Endothelial cell of umbilical vein (primary cell): ENCODE data around the gene PRKAR1A. TPM values are rescaled to one million over a fixed set of nuclear protein-coding genes. Genes with fewer than 3 reads are reported as not detected.
A peak's percentile ranks its signal among the peaks of the same experiment; 100 is the strongest.

Source experiments
- BruUV-seq: library from RNA; stranded (reverse); fragments of 400-500 nt; replicated peaks from 2 replicates; lab custom pipeline; 2021; lab: Mats Ljungman, UMichigan
- CTCF ChIA-PET: fragments of 300-600, 350-600 bp; sonication (Branson Sonifier 250); formaldehyde crosslinking; loops from one replicate; lab custom pipeline; 2021; ENCODE audit warnings: antibody characterized with exemption, inconsistent platforms; lab: Charles Lee
- POLR2A ChIA-PET: fragments of 300-600, 350-600 bp; sonication (Branson Sonifier 250); formaldehyde crosslinking; loops from one replicate; lab custom pipeline; 2021; ENCODE audit warnings: antibody characterized with exemption, inconsistent platforms; lab: Charles Lee
- DNase-seq: peaks from one replicate; pipeline ENCODE4 v3.0.0-alpha.2; 2011; ENCODE audit warnings: low read depth, low spot score
- FAIRE-seq: peaks from 2 replicates; lab custom pipeline; 2011; peaks lifted over from hg19 to GRCh38; lab: Jason Lieb, UNC
- H2AFZ ChIP-seq: 2 replicates; pipeline ENCODE4 v1.6.0; 2012; ENCODE audit warnings: low read depth, low read length, control low read depth, inconsistent platforms
- H3K27ac ChIP-seq: 2 replicates; pipeline ENCODE4 v1.5.1; 2011; ENCODE audit warnings: low read depth, mild to moderate bottlenecking, control low read depth, low read length, moderate library complexity; ENCODE audit not compliant: insufficient read depth
- H3K27me3 ChIP-seq, 2 experiments: 2 replicates each; pipeline versions ENCODE4 v1.6.0 to v1.6.1; 2011; ENCODE audit warnings: low read length in 2 of 2, mixed read lengths in 1 of 2; ENCODE audit not compliant: control insufficient read depth in 2 of 2, insufficient read depth in 2 of 2
- H3K36me3 ChIP-seq, 2 experiments: 2 replicates in 1 of 2; 3 replicates in 1 of 2; pipeline ENCODE4 v1.5.1; 2011; ENCODE audit warnings: low read length in 2 of 2, mild to moderate bottlenecking in 1 of 2, moderate library complexity in 1 of 2; ENCODE audit not compliant: control insufficient read depth in 2 of 2, insufficient read depth in 2 of 2; ENCODE audit errors: extremely low read depth in 1 of 2
- H3K4me1 ChIP-seq: 3 replicates; pipeline ENCODE4 v1.5.1; 2011; ENCODE audit warnings: mild to moderate bottlenecking, low read length; ENCODE audit not compliant: control insufficient read depth, insufficient read depth; ENCODE audit errors: extremely low read depth
- H3K4me2 ChIP-seq: 2 replicates; pipeline ENCODE4 v1.6.1; 2011; ENCODE audit warnings: low read length, control low read depth, mixed read lengths; ENCODE audit not compliant: insufficient read depth
- H3K4me3 ChIP-seq, 3 experiments: fragments of 200-600 bp in 1 of 3; sonication (generic), shearing (Covaris generic) in 1 of 3; replicated peaks in 1 of 3; 2 replicates each; pipeline ENCODE4 v1.5.1; 2011 to 2016; ENCODE audit warnings: control low read depth in 3 of 3, low read length in 3 of 3, mild to moderate bottlenecking in 2 of 3, inconsistent platforms in 1 of 3, low read depth in 1 of 3, moderate library complexity in 1 of 3; ENCODE audit not compliant: insufficient read depth in 1 of 3
- H3K79me2 ChIP-seq: 2 replicates; pipeline ENCODE4 v1.6.0; 2012; ENCODE audit warnings: low read length, inconsistent platforms; ENCODE audit not compliant: control insufficient read depth, insufficient read depth
- H3K9ac ChIP-seq: replicated peaks from 2 replicates; pipeline ENCODE3; 2011; ENCODE audit warnings: low read length, control low read depth; ENCODE audit not compliant: insufficient read depth; ENCODE audit errors: extremely low read depth
- H3K9me1 ChIP-seq: replicated peaks from 3 replicates; pipeline ENCODE4 v1.6.0; 2011; ENCODE audit warnings: mild to moderate bottlenecking, low read length; ENCODE audit not compliant: control insufficient read depth, insufficient read depth; ENCODE audit errors: extremely low read depth
- H3K9me3 ChIP-seq: replicated peaks from 2 replicates; pipeline ENCODE4 v1.5.1; 2012; ENCODE audit warnings: low read length, inconsistent platforms; ENCODE audit not compliant: control insufficient read depth, insufficient read depth
- H4K20me1 ChIP-seq: replicated peaks from 2 replicates; pipeline ENCODE3; 2011; ENCODE audit warnings: mild to moderate bottlenecking, low read length; ENCODE audit not compliant: control insufficient read depth, insufficient read depth; ENCODE audit errors: extremely low read depth
- EZH2 ChIP-seq: IDR thresholded peaks from 2 replicates; pipeline ENCODE4 v1.6.1; 2012; ENCODE audit warnings: borderline replicate concordance, low read depth, mild to moderate bottlenecking, moderate library complexity, low read length, inconsistent platforms; ENCODE audit not compliant: severe bottlenecking
- FOS ChIP-seq: IDR thresholded peaks from 2 replicates; pipeline ENCODE4 v1.6.1; 2011; ENCODE audit warnings: mild to moderate bottlenecking, low read length, moderate library complexity, borderline replicate concordance; ENCODE audit not compliant: insufficient read depth
- GATA2 ChIP-seq: IDR thresholded peaks from 2 replicates; pipeline ENCODE4 v1.7.0; 2011; ENCODE audit warnings: low read depth, mild to moderate bottlenecking, moderate library complexity, mixed read lengths, low read length; ENCODE audit not compliant: insufficient read length, insufficient read depth
- JUN ChIP-seq: IDR thresholded peaks from 2 replicates; pipeline ENCODE4 v1.6.1; 2011; ENCODE audit warnings: borderline replicate concordance, low read depth; ENCODE audit not compliant: insufficient read length, insufficient read depth
- MYC ChIP-seq: IDR thresholded peaks from one replicate; pipeline ENCODE4 v1.6.1; 2011; ENCODE audit warnings: mild to moderate bottlenecking, low read depth, low read length
- POLR2A ChIP-seq: IDR thresholded peaks from 2 replicates; pipeline ENCODE4 v1.6.1; 2012; ENCODE audit warnings: low read depth, mild to moderate bottlenecking, control low read depth, low read length
- POLR2AphosphoS5 ChIP-seq: IDR thresholded peaks from 2 replicates; pipeline ENCODE4 v1.6.1; 2012; ENCODE audit warnings: low read depth, mild to moderate bottlenecking, control low read depth, low read length, moderate library complexity; ENCODE audit not compliant: insufficient read depth
- dilution Hi-C: fragments of 300-500 bp; cut with MboI; formaldehyde crosslinking; loops from one replicate; pipeline ENCODE4 v1.15.0; 2019; ENCODE audit warnings: low sequenced_read_pairs; ENCODE audit not compliant: extremely low pct_ligation_motif_present
- intact Hi-C: fragments of 100-400 bp; cut with micrococcal nuclease; formaldehyde crosslinking; loops from one replicate; pipeline ENCODE4 v1.10.0; 2022
- polyA plus RNA-seq, 4 experiments: library from polyadenylated mRNA; depleted of rRNA in 3 of 4; stranded (reverse) in 3 of 4; unstranded in 1 of 4; fragments of >200 nt; gene quantifications; 2 replicates each; pipeline versions ENCODE4 v1.2.1 to v1.2.3, GENCODE V29; 2011 to 2012; ENCODE audit warnings: missing spikeins in 1 of 4
- total RNA-seq: library from RNA; stranded (reverse); gene quantifications from 2 replicates; pipeline ENCODE4 v1.2.3, GENCODE V29; 2021
- TF ChIP-seq, protein P1 (sequence below): IDR thresholded peaks from 2 replicates; pipeline ENCODE4 v1.6.1; 2011; ENCODE audit not compliant: insufficient read depth, insufficient read length
- TF ChIP-seq, protein P2 (sequence below), 2 donors: IDR thresholded peaks; 1 replicate in 1 of 2; 2 replicates in 1 of 2; pipeline ENCODE4 v1.5.1; 2011; ENCODE audit warnings: low read length in 2 of 2, mild to moderate bottlenecking in 2 of 2, moderate library complexity in 2 of 2, control low read depth in 1 of 2, inconsistent platforms in 1 of 2, low read depth in 1 of 2; ENCODE audit not compliant: insufficient read depth in 1 of 2; ENCODE audit errors: extremely low read depth in 1 of 2

The PRKAR1A gene
- total and polyA plus RNA-seq, 2 donors (not counting 3 experiments of a cell fraction or from before 2014, with no cell fraction given): 92.0 to 257 TPM

DNA sequence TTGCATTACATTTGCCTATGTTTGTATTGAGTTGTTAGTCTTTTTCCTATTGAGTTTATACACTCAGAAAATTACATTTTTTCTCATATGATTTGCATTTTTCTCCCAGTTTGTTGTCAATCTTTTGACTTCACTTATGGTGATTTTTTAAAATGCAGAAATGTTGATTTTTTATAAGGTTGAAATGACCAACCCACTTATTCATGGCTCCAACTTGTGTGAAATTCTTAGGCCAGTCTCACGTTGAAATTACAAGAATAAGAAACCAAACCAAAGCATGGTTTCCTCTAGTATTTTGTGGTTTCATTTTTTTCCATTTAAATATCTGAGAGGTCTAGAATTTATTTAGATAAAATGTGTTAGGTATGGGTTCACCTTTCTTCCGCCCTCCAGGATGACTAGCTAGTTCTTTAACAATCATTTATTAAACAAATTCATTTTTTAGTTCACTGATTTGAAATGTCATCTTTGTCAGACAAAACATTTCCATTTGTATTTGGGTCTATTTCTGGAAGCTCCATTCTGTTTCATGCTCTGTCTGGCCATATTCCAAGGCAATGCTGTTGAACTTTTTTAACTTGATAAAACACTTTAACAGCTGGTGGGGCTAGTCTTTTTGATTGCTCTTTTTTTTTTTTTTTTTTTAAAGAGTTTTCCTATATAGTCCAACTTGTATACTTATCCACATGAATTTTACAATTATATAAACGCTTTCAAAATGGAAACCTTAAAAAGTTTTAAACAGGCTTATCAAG is 48.9 kb downstream of the PRKAR1A start:
- no peak for TF ChIP-seq POLR2AphosphoS5
- no TSS peak for BruUV-seq
- dilution Hi-C loops: no loop called here

DNA sequence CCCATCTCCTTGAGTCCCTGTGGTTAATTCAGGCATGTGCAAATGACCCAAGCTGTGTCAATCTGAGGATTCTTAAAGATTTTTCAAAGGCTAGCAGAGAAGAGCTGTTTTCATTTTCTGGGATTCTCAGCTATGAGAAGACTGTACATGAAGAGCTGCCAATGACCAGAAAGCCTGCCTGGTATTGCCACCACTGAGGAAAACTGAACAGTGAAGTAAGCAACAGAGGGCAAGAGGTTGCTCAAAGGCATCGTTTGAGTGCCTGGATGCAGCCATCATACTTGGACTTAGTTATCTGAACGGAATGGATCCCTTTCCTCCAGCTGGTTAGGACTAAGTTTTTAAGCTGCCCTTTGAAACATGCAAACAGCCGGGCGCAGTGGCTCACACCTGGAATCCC is 50.5 kb downstream of the PRKAR1A start:
- no peak overlapping the region for H3K4me3 ChIP-seq
- H3K79me2 ChIP-seq: no peaks in the 10 kb centered on the region
- TF ChIP-seq GATA2 (no peak), POLR2AphosphoS5 (no peak), FOS (no peak), POLR2A (no peak), JUN (no peak), MYC (no peak), EZH2 (no peak)
- TF ChIP-seq, protein P1, sequence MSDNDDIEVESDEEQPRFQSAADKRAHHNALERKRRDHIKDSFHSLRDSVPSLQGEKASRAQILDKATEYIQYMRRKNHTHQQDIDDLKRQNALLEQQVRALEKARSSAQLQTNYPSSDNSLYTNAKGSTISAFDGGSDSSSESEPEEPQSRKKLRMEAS: no peak
- TF ChIP-seq, protein P2, sequence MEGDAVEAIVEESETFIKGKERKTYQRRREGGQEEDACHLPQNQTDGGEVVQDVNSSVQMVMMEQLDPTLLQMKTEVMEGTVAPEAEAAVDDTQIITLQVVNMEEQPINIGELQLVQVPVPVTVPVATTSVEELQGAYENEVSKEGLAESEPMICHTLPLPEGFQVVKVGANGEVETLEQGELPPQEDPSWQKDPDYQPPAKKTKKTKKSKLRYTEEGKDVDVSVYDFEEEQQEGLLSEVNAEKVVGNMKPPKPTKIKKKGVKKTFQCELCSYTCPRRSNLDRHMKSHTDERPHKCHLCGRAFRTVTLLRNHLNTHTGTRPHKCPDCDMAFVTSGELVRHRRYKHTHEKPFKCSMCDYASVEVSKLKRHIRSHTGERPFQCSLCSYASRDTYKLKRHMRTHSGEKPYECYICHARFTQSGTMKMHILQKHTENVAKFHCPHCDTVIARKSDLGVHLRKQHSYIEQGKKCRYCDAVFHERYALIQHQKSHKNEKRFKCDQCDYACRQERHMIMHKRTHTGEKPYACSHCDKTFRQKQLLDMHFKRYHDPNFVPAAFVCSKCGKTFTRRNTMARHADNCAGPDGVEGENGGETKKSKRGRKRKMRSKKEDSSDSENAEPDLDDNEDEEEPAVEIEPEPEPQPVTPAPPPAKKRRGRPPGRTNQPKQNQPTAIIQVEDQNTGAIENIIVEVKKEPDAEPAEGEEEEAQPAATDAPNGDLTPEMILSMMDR (IDR thresholded peaks at IDR 0.05; ENCODE audit: extremely low read depth in 1 of 2, insufficient read depth in 1 of 2, low read depth in 1 of 2, low read length in 2 of 2): no peak
- no peaks in the 10 kb centered on the region for H3K4me1 ChIP-seq
- no peak for FAIRE-seq
- no peak for DNase-seq
- dilution Hi-C loops (no loop called here), intact Hi-C loops (no loop called here)
- BruUV-seq: no TSS peak
- H3K36me3 ChIP-seq: no peaks in the 10 kb centered on the region
- H3K9me1 ChIP-seq: no peaks in the 10 kb centered on the region
- H3K9ac ChIP-seq: no peak overlapping the region
- no peak overlapping the region for H3K4me2 ChIP-seq
- no peak overlapping the region for H2AFZ ChIP-seq
- no peak overlapping the region for H3K27ac ChIP-seq
- H3K27me3 ChIP-seq: peaks cover 5 to 7% of the 10 kb centered on the region in 2 experiments
- ChIA-PET CTCF (no interaction called here), POLR2A (no interaction called here)
- no peaks in the 10 kb centered on the region for H4K20me1 ChIP-seq
- no peaks in the 10 kb centered on the region for H3K9me3 ChIP-seq

More for the DNA sequence above, 48.9 kb downstream of the PRKAR1A start:
- Histone ChIP-seq H4K20me1 (no peaks in the 10 kb centered on the region), H3K9me1 (no peaks in the 10 kb centered on the region), H2AFZ (no peak overlapping the region), H3K9ac (no peak overlapping the region), H3K9me3 (no peaks in the 10 kb centered on the region), H3K79me2 (no peaks in the 10 kb centered on the region), H3K27ac (no peak overlapping the region), H3K4me2 (no peak overlapping the region), H3K4me1 (no peaks in the 10 kb centered on the region), H3K36me3 (no peaks in the 10 kb centered on the region), H3K4me3 (no peak overlapping the region), H3K27me3 (peaks cover 4 to 5% of the 10 kb centered on the region in 2 experiments)
- no peak for DNase-seq
- CTCF ChIA-PET: no interaction called here
- intact Hi-C loops: no loop called here
- POLR2A ChIA-PET: no interaction called here
- peak; percentile 44 for FAIRE-seq
